NCI-H460 (cell line): Measurements from ENCODE around the gene FNDC10. TPM values are rescaled to one million over a fixed set of nuclear protein-coding genes. Genes with fewer than 3 reads are reported as not detected.

Experiments
- DNase-seq: peaks from one replicate; pipeline ENCODE4 v3.0.0-alpha.2; 2016; ENCODE audit warnings: low read depth; ENCODE audit errors: extremely low read depth
- total RNA-seq: library from RNA; depleted of rRNA; stranded (reverse); fragments of >200 nt; shearing (Covaris generic); gene quantifications from 2 replicates; pipeline ENCODE4 v1.2.3, GENCODE V29; 2014

FNDC10 gene
- total RNA-seq, 1 experiment from 2014 or later = 2.0 TPM

- DNase-seq = no peak
Measured at GRCh38 chr1:1617516-1617915, 17.6 kb upstream of the FNDC10 start.

- DNase-seq = no peak
Measured at GRCh38 chr1:1616838-1617237, 16.9 kb upstream of the FNDC10 start.

GRCh38 chr1:1616045-1616790 is 16.3 kb upstream of the FNDC10 start:
- no peak for DNase-seq

- peak; percentile 91 for DNase-seq
Measured at GRCh38 chr1:1615256-1616044, 15.5 kb upstream of the FNDC10 start, which contains the start of gene MIB2. Gene MIB2, plus strand, starts transcription at chr1:1615500. Its CDS starts 7,953 bp downstream, at chr1:1623453.

- no peak for DNase-seq
Measured at GRCh38 chr1:1614954-1615255, 15.0 kb upstream of the FNDC10 start.

- DNase-seq = no peak
Measured at GRCh38 chr1:1614204-1614953, 14.4 kb upstream of the FNDC10 start.

- DNase-seq = no peak
Measured at GRCh38 chr1:1613509-1614082, 13.7 kb upstream of the FNDC10 start.

GRCh38 chr1:1612104-1612400 is 12.1 kb upstream of the FNDC10 start:
- DNase-seq = no peak

- DNase-seq = no peak
Measured at GRCh38 chr1:1610796-1611195, 10.9 kb upstream of the FNDC10 start.

GRCh38 chr1:1609822-1610485 is 10.0 kb upstream of the FNDC10 start:
- DNase-seq = no peak

- no peak for DNase-seq
Measured at GRCh38 chr1:1606232-1606631, 6.3 kb upstream of the FNDC10 start.

- DNase-seq = no peak
Measured at GRCh38 chr1:1605724-1606123, 5.8 kb upstream of the FNDC10 start.

- DNase-seq = no peak
Measured at GRCh38 chr1:1605034-1605591, 5.2 kb upstream of the FNDC10 start.

- DNase-seq = no peak
Measured at GRCh38 chr1:1604374-1605033, 4.6 kb upstream of the FNDC10 start.

GRCh38 chr1:1603671-1604373 is 3.9 kb upstream of the FNDC10 start:
- no peak for DNase-seq

GRCh38 chr1:1602968-1603506 is 3.1 kb upstream of the FNDC10 start:
- DNase-seq = no peak

- DNase-seq = no peak
Measured at GRCh38 chr1:1602304-1602967, 2.5 kb upstream of the FNDC10 start.

- no peak for DNase-seq
Measured at GRCh38 chr1:1601564-1602303, 1.8 kb upstream of the FNDC10 start.
